RWPE1 (cell line): ENCODE results near the gene S100A9.

ENCODE experiments used
- CTCF ChIA-PET: fragments of 350-600 bp; sonication (Branson Sonifier 250); formaldehyde crosslinking; extraction: SDS; loops from one replicate; lab custom pipeline; 2021; lab: Yijun Ruan, JAX
- POLR2A ChIA-PET: fragments of 400-600 bp; formaldehyde crosslinking; extraction: SDS; loops from one replicate; lab custom pipeline; 2020; ENCODE audit warnings: antibody characterized with exemption; ENCODE audit not compliant: low non-redundant PET; lab: Yijun Ruan, JAX
- DNase-seq: peaks from one replicate; pipeline ENCODE4 v3.0.0; 2012; ENCODE audit warnings: low spot score
- H3K27ac ChIP-seq: fragments of 450-650 bp; 2 replicates; pipeline ENCODE4 v1.5.1; 2017
- TF ChIP-seq, protein P1 (sequence below): fragments of 450-650 bp; conservative IDR thresholded peaks from 2 replicates; pipeline ENCODE4 v1.5.1; 2017; ENCODE audit warnings: low read depth, mild to moderate bottlenecking

Gene S100A9

DNA sequence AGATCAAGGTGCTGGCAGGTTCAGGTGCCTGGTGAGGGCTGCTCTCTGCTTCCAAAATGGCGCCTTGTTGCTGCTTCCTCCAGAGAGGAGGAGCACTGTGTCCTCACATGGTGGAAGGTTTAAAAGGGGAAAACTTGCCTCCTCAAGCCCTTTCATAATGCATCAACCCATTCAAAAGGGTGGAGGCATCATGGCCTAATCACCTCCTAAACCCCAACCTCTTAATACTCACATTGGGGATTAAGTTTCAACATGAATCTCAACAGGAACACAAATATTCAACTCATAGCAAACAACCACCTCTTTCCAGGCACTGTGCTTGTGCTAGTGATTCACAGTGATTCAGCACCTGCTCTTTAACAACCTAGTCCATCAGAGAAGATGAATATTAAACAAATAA, 13.6 kb downstream of the S100A9 start:
- CTCF ChIA-PET: no interaction called here
- TF ChIP-seq, protein P1, sequence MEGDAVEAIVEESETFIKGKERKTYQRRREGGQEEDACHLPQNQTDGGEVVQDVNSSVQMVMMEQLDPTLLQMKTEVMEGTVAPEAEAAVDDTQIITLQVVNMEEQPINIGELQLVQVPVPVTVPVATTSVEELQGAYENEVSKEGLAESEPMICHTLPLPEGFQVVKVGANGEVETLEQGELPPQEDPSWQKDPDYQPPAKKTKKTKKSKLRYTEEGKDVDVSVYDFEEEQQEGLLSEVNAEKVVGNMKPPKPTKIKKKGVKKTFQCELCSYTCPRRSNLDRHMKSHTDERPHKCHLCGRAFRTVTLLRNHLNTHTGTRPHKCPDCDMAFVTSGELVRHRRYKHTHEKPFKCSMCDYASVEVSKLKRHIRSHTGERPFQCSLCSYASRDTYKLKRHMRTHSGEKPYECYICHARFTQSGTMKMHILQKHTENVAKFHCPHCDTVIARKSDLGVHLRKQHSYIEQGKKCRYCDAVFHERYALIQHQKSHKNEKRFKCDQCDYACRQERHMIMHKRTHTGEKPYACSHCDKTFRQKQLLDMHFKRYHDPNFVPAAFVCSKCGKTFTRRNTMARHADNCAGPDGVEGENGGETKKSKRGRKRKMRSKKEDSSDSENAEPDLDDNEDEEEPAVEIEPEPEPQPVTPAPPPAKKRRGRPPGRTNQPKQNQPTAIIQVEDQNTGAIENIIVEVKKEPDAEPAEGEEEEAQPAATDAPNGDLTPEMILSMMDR: no peak
- 0 out of 2 replicates have a peak overlapping the region, but pooled peaks have one; percentile 27 for H3K27ac ChIP-seq
- POLR2A ChIA-PET: no interaction called here
- no peak for DNase-seq

DNA sequence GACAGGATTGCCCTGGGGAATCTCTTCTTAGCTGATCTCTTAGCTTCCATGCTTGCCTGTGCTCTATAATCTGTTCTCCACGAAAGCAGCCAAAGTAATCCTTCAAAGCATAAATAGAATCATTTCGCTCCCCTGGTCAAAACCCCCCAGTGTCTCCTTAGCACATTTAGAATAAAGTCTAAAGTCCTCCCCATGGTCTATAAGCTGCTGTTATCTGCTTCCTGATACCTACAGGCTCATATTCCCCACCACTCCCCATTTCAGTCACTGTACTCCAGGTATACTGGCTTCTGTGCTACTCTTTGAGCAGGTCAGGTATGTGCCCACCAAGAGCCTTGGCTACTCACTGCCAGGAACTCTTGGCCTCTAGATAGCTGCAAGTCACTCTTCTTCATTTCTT, 14.9 kb downstream of the S100A9 start:
- POLR2A ChIA-PET: no interaction called here

DNA sequence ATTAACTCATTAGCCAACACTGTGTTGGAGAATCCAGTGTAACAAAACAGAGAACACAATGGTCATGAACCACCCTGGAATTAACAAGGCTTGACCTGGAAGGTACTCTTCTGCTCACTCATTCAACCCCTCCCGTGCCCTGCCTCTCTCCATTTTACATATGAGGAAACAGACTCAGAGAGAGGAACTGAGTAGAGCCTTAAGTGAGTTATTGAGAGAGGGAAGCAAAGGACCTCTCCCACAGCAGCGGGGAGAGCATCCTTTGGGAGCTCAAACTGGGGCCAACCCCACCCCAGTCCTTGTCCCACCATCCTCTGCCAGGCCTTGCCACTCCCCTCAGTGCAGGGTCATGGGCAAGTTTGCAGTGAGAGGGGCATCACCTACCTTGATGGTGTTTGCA, 16.4 kb downstream of the S100A9 start:
- TF ChIP-seq, protein P1: no peak
- no peak for DNase-seq
- POLR2A ChIA-PET: no interaction called here
- no peak overlapping the region for H3K27ac ChIP-seq
- CTCF ChIA-PET: interaction anchor here (0.6 kb wide), 1 partner anchor 207 kb away, joined by 3 read pairs; no protein-coding TSS in a partner anchor

More for the DNA sequence above, 14.9 kb downstream of the S100A9 start:
- CTCF ChIA-PET: interaction anchor here (0.5 to 1.0 kb wide), 2 partner anchors 13 to 105 kb away, joined by 3 read pairs; no protein-coding TSS in a partner anchor
- H3K27ac ChIP-seq: no peak overlapping the region
- DNase-seq: no peak
- TF ChIP-seq, protein P1: no peak

GRCh38 chr1:153375511-153375910, 17.9 kb downstream of the S100A9 start, which contains the start of gene S100A12:
S100A12 (minus strand) TSS chr1:153375621; CDS start chr1:153374592, 1,029 bp downstream.
- peak within 1 kb of the TSS; percentile 87 for H3K27ac ChIP-seq
- CTCF ChIA-PET: interaction anchor here (0.6 to 1.3 kb wide), 5 partner anchors 18 to 119 kb away, joined by 3 to 4 read pairs (median 3); partner anchors contain the start of genes PGLYRP4 and S100A9
- DNase-seq: peak; percentile 88
- POLR2A ChIA-PET: interaction anchor here (0.6 kb wide), 1 partner anchor 11 kb away, joined by 4 read pairs; no protein-coding TSS in a partner anchor
- TF ChIP-seq, protein P1: no peak

- POLR2A ChIA-PET: no interaction called here
- DNase-seq: no peak
- TF ChIP-seq, protein P1: no peak
- CTCF ChIA-PET: interaction anchor here (0.6 kb wide), 1 partner anchor 117 kb away, joined by 4 read pairs; no protein-coding TSS in a partner anchor
- no peak overlapping the region for H3K27ac ChIP-seq
Measured at GRCh38 chr1:153379591-153379990, 21.9 kb downstream of the S100A9 start.

DNA sequence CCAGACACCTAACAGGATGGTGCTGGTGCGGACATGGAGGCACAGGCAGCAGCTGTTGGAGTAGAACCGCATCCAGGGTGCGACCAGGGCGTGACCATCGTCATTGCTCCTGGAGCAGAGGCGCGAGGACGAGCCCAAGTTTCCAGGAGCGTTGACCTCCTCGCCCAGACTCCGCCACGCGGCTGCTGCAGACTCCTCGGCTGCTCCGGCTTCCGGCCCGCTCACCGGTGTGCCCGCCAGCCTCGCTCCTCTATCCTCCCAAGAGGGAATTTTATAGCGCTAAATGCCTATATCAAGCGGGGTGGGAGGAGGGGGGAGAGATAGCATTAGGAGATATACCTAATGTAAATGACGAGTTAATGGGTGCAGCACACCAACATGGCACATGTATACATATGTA, 23.1 kb downstream of the S100A9 start:
- CTCF ChIA-PET: no interaction called here
- TF ChIP-seq, protein P1: no peak
- H3K27ac ChIP-seq: no peak overlapping the region
- POLR2A ChIA-PET: no interaction called here
- DNase-seq: no peak
